Pancreas (tissue), 10 donors: Measurements from ENCODE around the gene GAPDH. TPM values are rescaled to one million over a fixed set of nuclear protein-coding genes. Genes with fewer than 3 reads are reported as not detected.
A peak's percentile ranks its signal among the peaks of the same experiment; 100 is the strongest.

Experiments used
- ATAC-seq, 4 donors: fragments of 200-7000 bp; cut with Tn5 transposase; one replicate each; pipeline versions ENCODE4 v1.8.0 to v1.9.1; 2020; ENCODE audit warnings: mild to moderate bottlenecking in 4 of 4, moderate library complexity in 4 of 4
- DNase-seq, 6 donors: peaks; one replicate each; pipeline ENCODE4 v3.0.0-alpha.2; 2020
- FAIRE-seq: peaks from 2 replicates; lab custom pipeline; 2012; peaks lifted over from hg19 to GRCh38; lab: Jason Lieb, UNC
- H3K27ac ChIP-seq, 4 donors: fragments of 200-600 bp; sonication (generic); 1 replicate in 3 of 4; 2 replicates in 1 of 4; pipeline versions ENCODE4 v1.5.0 to v1.8.0; 2020
- H3K27me3 ChIP-seq, 4 donors: fragments of 200-600 bp; one replicate each; pipeline ENCODE4 v1.8.0; 2021
- H3K36me3 ChIP-seq, 3 donors: fragments of 200-600 bp; sonication (generic) in 1 of 3; one replicate each; pipeline versions ENCODE4 v1.5.0 to v1.8.0; 2020 to 2021
- H3K4me1 ChIP-seq, 3 donors: fragments of 200-600 bp; one replicate each; pipeline ENCODE4 v1.8.0; 2021
- H3K4me3 ChIP-seq, 4 donors: fragments of 200-600 bp; sonication (generic) in 2 of 4; one replicate each; pipeline versions ENCODE4 v1.5.0 to v1.8.0; 2020 to 2021
- H3K9me3 ChIP-seq, 4 donors: fragments of 200-600 bp; one replicate each; pipeline ENCODE4 v1.8.0; 2021
- CTCF ChIP-seq, 4 donors: fragments of 200-600 bp; sonication (generic) in 3 of 4; IDR thresholded peaks; one replicate each; pipeline versions ENCODE4 v1.5.0 to v1.8.0; 2021; ENCODE audit warnings: antibody characterized with exemption in 4 of 4
- WGBS, 2 donors: extraction: QIAGEN DNeasy Blood & Tissue Kit; methylation state at CpG; one replicate each; pipeline ENCODE4 v1.1.7; 2013; 5-methylcytosine and 5-hydroxymethylcytosine counted together
- intact Hi-C, 3 donors: fragments of 100-400 bp; cut with DNase I; formaldehyde crosslinking; loops; one replicate each; pipeline versions ENCODE4 v1.11.1 to v1.14.2; 2022
- polyA plus RNA-seq, 2 donors: library from polyadenylated mRNA; stranded (reverse); fragments of 200-250 nt; gene quantifications; one replicate each; pipeline ENCODE4 v1.2.3, GENCODE V29; 2013
- total RNA-seq, 6 donors: library from RNA; stranded (reverse); fragmentation: NEBNext Ultra II Directional in 4 of 6; extraction: Animal tissue kit (Norgen Biotek cat#: 25700) in 4 of 6; gene quantifications; one replicate each; pipeline versions ENCODE4 v1.2.1 to v1.2.4, GENCODE V29; 2021 to 2023
- donor health status: healthy with polysubstance abuse.
- donor health status: DM: no; HTN: no; CAD: no; lungs with moderate emphysema.
- donor health status: DM: no; HTN: no; CAD: no.
- donor health status: control.
- donor health status: control.
- donor health status: Bipolar disorder and iron deficiency.
- donor health status: DM: yes; HTN: yes; CAD: no.
- donor health status: DM: no; HTN: no; CAD: no.
- donor health status: DM: no; HTN: no; CAD: no.
- donor health status: DM: yes; HTN: yes; CAD: no.

Gene GAPDH
- total and polyA plus RNA-seq, 8 donors = 149 to 657 (median 401) TPM

GRCh38 chr12:6567112-6567670 lies 32.9 kb downstream of the GAPDH start:
- TF ChIP-seq CTCF (IDR thresholded peaks at IDR 0.05) = no peak
- Histone ChIP-seq H3K36me3 (peaks cover 6 to 23% (median 16%) of the 10 kb centered on the region in 3 donors), H3K4me3 (peak overlapping the region; percentile 47 to 75 (median 60)), H3K27me3 (no peaks in the 10 kb centered on the region), H3K4me1 (peaks cover 0 to 14% (median 5%) of the 10 kb centered on the region in 3 donors), H3K27ac (no peak overlapping the region), H3K9me3 (no peaks in the 10 kb centered on the region)
- no peak for DNase-seq
- WGBS, 2 donors = 44 to 48% methylated on average over 8 of the region's 8 CpGs
- no peak for FAIRE-seq
- no peak for ATAC-seq
- intact Hi-C loops = no loop called here

- peak overlapping the region in 1 of 4 donors; percentile 22 for H3K27ac ChIP-seq
- no peak for FAIRE-seq
- intact Hi-C loops = no loop called here
Observed at GRCh38 chr12:6569312-6569711, 35.0 kb downstream of the GAPDH start.

GRCh38 chr12:6569786-6570185 lies 35.5 kb downstream of the GAPDH start:
- DNase-seq = no peak
- Histone ChIP-seq H3K9me3 (no peaks in the 10 kb centered on the region), H3K27me3 (no peaks in the 10 kb centered on the region), H3K27ac (no peak overlapping the region), H3K4me3 (no peak overlapping the region), H3K4me1 (peaks cover 0 to 14% (median 5%) of the 10 kb centered on the region in 3 donors), H3K36me3 (peaks cover 6 to 49% (median 30%) of the 10 kb centered on the region in 3 donors)
- intact Hi-C loops = no loop called here
- no peak for TF ChIP-seq CTCF (IDR thresholded peaks at IDR 0.05)
- WGBS, 2 donors = 28 to 33% methylated on average over 7 of the region's 7 CpGs
- no peak for ATAC-seq
- FAIRE-seq = no peak

More at GRCh38 chr12:6569312-6569711, 35.0 kb downstream of the GAPDH start:
- ATAC-seq (no peak), DNase-seq (no peak)
- WGBS, 2 donors = 70 to 80% methylated on average over 12 of the region's 12 CpGs
- H3K4me1 ChIP-seq = peaks cover 0 to 14% (median 5%) of the 10 kb centered on the region in 3 donors
- H3K4me3 ChIP-seq = no peak overlapping the region
- H3K9me3 ChIP-seq = no peaks in the 10 kb centered on the region
- peaks cover 6 to 45% (median 27%) of the 10 kb centered on the region in 3 donors for H3K36me3 ChIP-seq
- H3K27me3 ChIP-seq = no peaks in the 10 kb centered on the region
- no peak for TF ChIP-seq CTCF (IDR thresholded peaks at IDR 0.05)

GRCh38 chr12:6570264-6570887 lies 36.1 kb downstream of the GAPDH start:
- peak in 4 of 6 donors; percentile 38 to 71 (median 58) for DNase-seq
- Histone ChIP-seq H3K4me1 (peaks cover 0 to 14% (median 5%) of the 10 kb centered on the region in 3 donors), H3K27me3 (no peaks in the 10 kb centered on the region), H3K36me3 (peaks cover 6 to 55% (median 34%) of the 10 kb centered on the region in 3 donors), H3K4me3 (no peak overlapping the region), H3K9me3 (no peaks in the 10 kb centered on the region), H3K27ac (no peak overlapping the region)
- ATAC-seq = peak in 2 of 4 donors; percentile 28 to 39
- intact Hi-C loops = no loop called here
- TF ChIP-seq CTCF (IDR thresholded peaks at IDR 0.05) = no peak
- WGBS, 2 donors = 66 to 74% methylated on average over 7 of the region's 7 CpGs
- no peak for FAIRE-seq

DNA sequence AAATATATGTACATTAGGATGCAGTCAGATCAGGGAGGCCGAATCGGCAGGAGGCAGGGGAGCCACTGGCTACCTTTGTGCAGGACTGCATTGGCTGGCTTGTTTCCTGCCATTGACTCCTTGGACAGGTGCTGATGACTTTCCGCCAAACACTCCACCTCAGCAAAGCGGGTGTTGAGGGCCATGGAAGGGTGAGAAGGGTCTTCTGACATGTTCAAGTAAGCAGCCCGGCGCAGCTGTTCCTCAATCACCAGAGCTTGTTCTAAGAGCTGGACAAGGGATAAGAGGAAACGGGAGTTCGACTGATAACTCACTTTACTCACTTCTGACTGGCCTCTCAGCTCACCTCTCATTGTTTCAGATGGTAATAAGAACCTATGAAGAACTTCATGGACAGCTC lies 38.7 kb downstream of the GAPDH start:
- intact Hi-C loops = no loop called here

More for the DNA sequence above, 38.7 kb downstream of the GAPDH start:
- Histone ChIP-seq H3K27ac (no peak overlapping the region), H3K27me3 (no peaks in the 10 kb centered on the region), H3K36me3 (peaks cover 13 to 77% (median 48%) of the 10 kb centered on the region in 3 donors), H3K9me3 (no peaks in the 10 kb centered on the region), H3K4me1 (peaks cover 0 to 6% (median 5%) of the 10 kb centered on the region in 3 donors), H3K4me3 (no peak overlapping the region)
- FAIRE-seq = no peak
- DNase-seq = peak in 1 of 6 donors; percentile 16
- no peak for ATAC-seq
- WGBS, 2 donors = 89% methylated on average over 8 of the region's 8 CpGs
- TF ChIP-seq CTCF (IDR thresholded peaks at IDR 0.05) = no peak
